H1 (cell line): Measurements from ENCODE around the gene JDP2. TPM values are rescaled to one million over a fixed set of nuclear protein-coding genes. Genes with fewer than 3 reads are reported as not detected.

Experiments
- CTCF ChIA-PET: fragments of 300-600 bp; sonication (Branson Sonifier 250); formaldehyde crosslinking; loops from one replicate; lab custom pipeline; 2021; ENCODE audit not compliant: partially characterized antibody; lab: Charles Lee
- POLR2A ChIA-PET: fragments of 300-600 bp; sonication (Branson Sonifier 250); formaldehyde crosslinking; loops from one replicate; lab custom pipeline; 2021; ENCODE audit warnings: inconsistent platforms; ENCODE audit not compliant: partially characterized antibody; lab: Charles Lee
- DNase-seq, 2 experiments: peaks; one replicate each; pipeline versions ENCODE4 v3.0.0 to v3.0.0-alpha.2; 2010 to 2022; ENCODE audit warnings: low spot score in 2 of 2, low read depth in 1 of 2, mixed read lengths in 1 of 2
- FAIRE-seq: peaks from 2 replicates; lab custom pipeline; 2011; peaks lifted over from hg19 to GRCh38; lab: Jason Lieb, UNC
- H2AFZ ChIP-seq: 2 replicates; pipeline ENCODE4 v1.8.1; 2012; ENCODE audit warnings: low read length, inconsistent platforms
- H2AK5ac ChIP-seq: 2 replicates; pipeline ENCODE4 v1.6.1; 2013; ENCODE audit warnings: low read depth, low read length
- H2BK120ac ChIP-seq: replicated peaks from 2 replicates; pipeline ENCODE3; 2013; ENCODE audit warnings: low read depth, low read length, inconsistent platforms
- H2BK12ac ChIP-seq: 2 replicates; pipeline ENCODE4 v1.6.1; 2013; ENCODE audit warnings: low read depth, low read length
- H2BK15ac ChIP-seq: 2 replicates; pipeline ENCODE4 v1.6.1; 2013; ENCODE audit warnings: low read length
- H2BK20ac ChIP-seq: 2 replicates; pipeline ENCODE4 v1.6.1; 2013; ENCODE audit warnings: low read length
- H2BK5ac ChIP-seq: 2 replicates; pipeline ENCODE4 v1.6.1; 2013; ENCODE audit warnings: low read depth, low read length
- H3K14ac ChIP-seq: 2 replicates; pipeline ENCODE4 v1.6.1; 2013; ENCODE audit warnings: inconsistent platforms; ENCODE audit not compliant: insufficient read length
- H3K18ac ChIP-seq: 2 replicates; pipeline ENCODE4 v1.6.1; 2013; ENCODE audit warnings: low read length; ENCODE audit errors: extremely low read depth
- H3K23ac ChIP-seq: 2 replicates; pipeline ENCODE4 v1.6.1; 2013; ENCODE audit warnings: inconsistent platforms; ENCODE audit not compliant: insufficient read length
- H3K23me2 ChIP-seq: 2 replicates; pipeline ENCODE4 v1.6.1; 2013; ENCODE audit warnings: low read depth, low read length
- H3K27ac ChIP-seq: 2 replicates; pipeline ENCODE4 v1.6.1; 2011; ENCODE audit warnings: low read depth, low read length, inconsistent platforms
- H3K27me3 ChIP-seq, 4 experiments: replicated peaks in 1 of 4; 1 replicate in 1 of 4; 2 replicates in 3 of 4; pipeline versions ENCODE4 v1.6.1 to v1.8.1; 2011 to 2013; ENCODE audit warnings: low read length in 3 of 4, mild to moderate bottlenecking in 3 of 4, inconsistent platforms in 2 of 4, mixed read lengths in 2 of 4, moderate library complexity in 1 of 4; ENCODE audit not compliant: control insufficient read depth in 3 of 4, insufficient read depth in 3 of 4; ENCODE audit errors: extremely low read depth in 1 of 4
- H3K36me3 ChIP-seq, 4 experiments: 2 replicates each; pipeline versions ENCODE4 v1.6.1 to v1.8.1; 2011 to 2013; ENCODE audit warnings: mild to moderate bottlenecking in 4 of 4, low read length in 3 of 4, moderate library complexity in 2 of 4, control low read depth in 1 of 4, inconsistent platforms in 1 of 4; ENCODE audit not compliant: insufficient read depth in 4 of 4, control insufficient read depth in 2 of 4
- H3K4ac ChIP-seq: replicated peaks from 2 replicates; pipeline ENCODE3; 2013; ENCODE audit warnings: low read length, low read depth, mixed read lengths, inconsistent platforms; ENCODE audit not compliant: insufficient read length
- H3K4me1 ChIP-seq, 4 experiments: replicated peaks in 1 of 4; 1 replicate in 1 of 4; 2 replicates in 3 of 4; pipeline versions ENCODE4 v1.6.1 to v1.8.1; 2011 to 2013; ENCODE audit warnings: low read length in 3 of 4, inconsistent platforms in 2 of 4, mixed read lengths in 1 of 4; ENCODE audit not compliant: insufficient read depth in 4 of 4, control insufficient read depth in 3 of 4
- H3K4me2 ChIP-seq, 2 experiments: 2 replicates each; pipeline versions ENCODE4 v1.6.1 to v1.8.1; 2011 to 2013; ENCODE audit warnings: low read depth in 2 of 2, low read length in 2 of 2, control low read depth in 1 of 2, inconsistent platforms in 1 of 2, mild to moderate bottlenecking in 1 of 2; ENCODE audit not compliant: insufficient read depth in 1 of 2
- H3K4me3 ChIP-seq, 4 experiments: fragments of 200-600, 300-600 bp in 1 of 4; sonication (generic), shearing (Covaris generic), sonication (Bioruptor Twin) in 1 of 4; 2 replicates each; pipeline versions ENCODE4 v1.5.1 to v1.8.1; 2011 to 2016; ENCODE audit warnings: low read length in 4 of 4, low read depth in 3 of 4, control low read depth in 2 of 4, inconsistent platforms in 2 of 4, mild to moderate bottlenecking in 2 of 4, mixed read lengths in 1 of 4, moderate library complexity in 1 of 4; ENCODE audit not compliant: insufficient read depth in 2 of 4; ENCODE audit errors: extremely low read depth in 1 of 4
- H3K56ac ChIP-seq: replicated peaks from 2 replicates; pipeline ENCODE3; 2013; ENCODE audit warnings: low read depth, mild to moderate bottlenecking, mixed read lengths, low read length, inconsistent platforms; ENCODE audit not compliant: insufficient read length
- H3K79me1 ChIP-seq: 2 replicates; pipeline ENCODE4 v1.6.1; 2013; ENCODE audit warnings: low read depth, low read length, control low read depth
- H3K79me2 ChIP-seq, 2 experiments: 2 replicates each; pipeline versions ENCODE4 v1.6.1 to v1.8.1; 2012 to 2013; ENCODE audit warnings: low read length in 2 of 2, mild to moderate bottlenecking in 2 of 2, inconsistent platforms in 1 of 2; ENCODE audit not compliant: insufficient read depth in 2 of 2, control insufficient read depth in 1 of 2
- H3K9ac ChIP-seq, 4 experiments: replicated peaks in 1 of 4; 1 replicate in 1 of 4; 2 replicates in 3 of 4; pipeline versions ENCODE4 v1.6.1 to v1.8.1; 2011 to 2013; ENCODE audit warnings: low read depth in 3 of 4, low read length in 3 of 4, control low read depth in 2 of 4, mild to moderate bottlenecking in 2 of 4, moderate library complexity in 2 of 4, inconsistent platforms in 1 of 4; ENCODE audit errors: extremely low read depth in 1 of 4
- H3K9me3 ChIP-seq, 2 experiments: 2 replicates each; pipeline versions ENCODE4 v1.6.1 to v1.8.1; 2012 to 2013; ENCODE audit warnings: mild to moderate bottlenecking in 2 of 2, moderate library complexity in 2 of 2, control low read depth in 1 of 2, inconsistent platforms in 1 of 2, low read depth in 1 of 2, low read length in 1 of 2, mixed read lengths in 1 of 2; ENCODE audit not compliant: insufficient read depth in 2 of 2
- H4K20me1 ChIP-seq, 2 experiments: replicated peaks in 1 of 2; 2 replicates each; pipeline versions ENCODE3 to v1.8.1; 2011 to 2013; ENCODE audit warnings: inconsistent platforms in 2 of 2, low read length in 2 of 2, mild to moderate bottlenecking in 1 of 2; ENCODE audit not compliant: insufficient read depth in 2 of 2, control insufficient read depth in 1 of 2
- H4K5ac ChIP-seq: 2 replicates; pipeline ENCODE4 v1.6.1; 2013; ENCODE audit warnings: low read length, low read depth, mixed read lengths, inconsistent platforms; ENCODE audit not compliant: insufficient read length
- H4K8ac ChIP-seq: 2 replicates; pipeline ENCODE4 v1.8.0; 2013; ENCODE audit warnings: mild to moderate bottlenecking, moderate library complexity, low read length, inconsistent platforms; ENCODE audit not compliant: insufficient read depth; ENCODE audit errors: extremely low read depth
- H4K91ac ChIP-seq: replicated peaks from 2 replicates; pipeline ENCODE3; 2013; ENCODE audit warnings: low read length, mixed read lengths, inconsistent platforms; ENCODE audit not compliant: insufficient read length
- BCL11A ChIP-seq, 2 experiments: IDR thresholded peaks; one replicate each; pipeline ENCODE4 v1.6.1; 2011; ENCODE audit warnings: low read depth in 2 of 2, low read length in 2 of 2, mild to moderate bottlenecking in 2 of 2
- GABPA ChIP-seq: IDR thresholded peaks from 2 replicates; pipeline ENCODE4 v1.6.1; 2011; ENCODE audit warnings: mild to moderate bottlenecking, low read length, moderate library complexity, borderline replicate concordance; ENCODE audit not compliant: insufficient read depth
- RNF2 ChIP-seq: fragments of 200-900, 300-1000 bp; sonication (generic); IDR thresholded peaks from 2 replicates; pipeline ENCODE4 v1.7.1; 2016; ENCODE audit warnings: borderline replicate concordance, low read depth, mild to moderate bottlenecking, antibody characterized with exemption, low read length; ENCODE audit not compliant: poor library complexity, severe bottlenecking; ENCODE audit errors: missing control alignments
- SIX5 ChIP-seq: IDR thresholded peaks from 2 replicates; pipeline ENCODE4 v1.6.1; 2011; ENCODE audit warnings: mild to moderate bottlenecking, low read depth, low read length
- SP4 ChIP-seq: IDR thresholded peaks from 2 replicates; pipeline ENCODE4 v1.6.1; 2012; ENCODE audit warnings: low read length, inconsistent platforms
- TBP ChIP-seq: IDR thresholded peaks from 2 replicates; pipeline ENCODE4 v1.6.1; 2011; ENCODE audit warnings: low read depth, low read length, improper control_type of control experiment
- WGBS, 2 experiments: shearing (Covaris generic) in 1 of 2; methylation state at CpG; one replicate each; pipeline versions ENCODE4 v1.1.6 to v1.1.7; 2013 to 2015; ENCODE audit warnings: low lambda C conversion rate in 2 of 2, mixed read lengths in 2 of 2, inconsistent platforms in 1 of 2, low coverage in 1 of 2, missing lambda C conversion rate in 1 of 2; ENCODE audit not compliant: insufficient replicate concordance in 2 of 2, insufficient coverage in 1 of 2, insufficient read length in 1 of 2; ENCODE audit errors: extremely low coverage in 1 of 2, missing lambda C conversion rate in 1 of 2; 5-methylcytosine and 5-hydroxymethylcytosine counted together
- polyA plus RNA-seq, 7 experiments: library from polyadenylated mRNA; depleted of rRNA in 3 of 7; stranded (reverse) in 5 of 7; unstranded in 2 of 7; fragments of >200 nt in 5 of 7; fragments of 200-250 nt in 2 of 7; gene quantifications; 1 replicate in 5 of 7; 2 replicates in 1 of 7; 4 replicates in 1 of 7; pipeline versions ENCODE4 v1.2.1 to v1.2.3, GENCODE V29; 2011 to 2013; ENCODE audit warnings: missing spikeins in 2 of 7, mixed read lengths in 2 of 7
- total RNA-seq: library from RNA; stranded (reverse); fragmentation: NEBNext Ultra II Directional; extraction: Animal tissue kit (Norgen Biotek cat#: 25700); gene quantifications from 2 replicates; pipeline ENCODE4 v1.2.1, GENCODE V29; 2021
- TF ChIP-seq, protein P1 (sequence below): IDR thresholded peaks from 2 replicates; pipeline ENCODE4 v1.6.1; 2011; ENCODE audit warnings: low read length, improper control_type of control experiment
- TF ChIP-seq, protein P2 (sequence below): IDR thresholded peaks from 2 replicates; pipeline ENCODE4 v1.6.1; 2012; ENCODE audit warnings: low read length, inconsistent platforms

Gene JDP2
- total and polyA plus RNA-seq, 2 of the 8 experiments (the other 6 are each of a cell fraction or from before 2014, with no cell fraction given): 8.9 to 27.2 TPM

DNA sequence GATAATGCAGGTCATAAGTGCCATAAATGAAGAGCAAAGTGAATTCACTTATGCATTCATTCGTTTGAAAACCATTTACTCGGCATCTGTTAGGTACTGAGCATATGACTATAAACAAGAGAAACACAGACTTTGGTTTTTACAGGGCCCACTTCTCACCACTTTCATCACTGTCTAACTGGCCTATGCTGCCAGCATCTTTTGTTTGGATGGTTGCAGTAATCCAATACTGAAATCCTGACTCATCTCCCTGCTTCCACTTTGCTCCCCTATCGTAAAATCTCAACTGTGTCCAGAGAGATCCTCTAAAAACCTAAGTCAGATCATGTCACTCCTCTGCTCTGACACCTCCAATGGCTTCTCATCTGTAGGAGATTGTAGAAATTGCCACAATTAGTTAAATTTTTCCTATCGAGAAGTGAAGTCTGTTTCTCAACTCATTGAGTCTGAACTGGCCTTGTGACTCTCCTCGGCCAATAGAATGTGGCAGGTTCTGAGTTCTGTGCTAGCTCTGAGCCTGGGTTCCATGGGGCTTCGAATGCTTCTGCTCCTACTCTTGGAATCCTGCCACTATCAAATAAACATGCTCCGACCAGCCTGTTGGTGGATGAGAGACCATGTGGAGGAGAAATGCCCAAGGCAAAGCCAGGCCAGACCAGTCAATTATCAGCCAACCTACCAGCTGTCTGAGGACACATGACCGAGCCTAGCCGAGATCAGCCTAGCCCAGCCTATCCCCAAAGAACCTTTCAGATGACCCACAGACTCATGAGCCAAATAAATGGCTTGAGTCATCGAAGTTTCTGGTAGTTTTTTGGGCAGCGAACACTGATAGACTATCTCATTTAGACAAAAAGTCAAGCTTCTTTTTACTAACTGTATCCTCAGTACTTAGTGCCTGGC is 92.3 kb downstream of the JDP2 start:
- H3K27ac ChIP-seq: no peak overlapping the region
- no peak overlapping the region for H3K23ac ChIP-seq
- no peaks in the 10 kb centered on the region for H3K27me3 ChIP-seq
- WGBS, 2 experiments: 90% methylated on average over 11 of the region's 11 CpGs; no CpG with 5 or more reads in 1 of the 2 experiments
- DNase-seq: no peak
- no peak overlapping the region for H2BK5ac ChIP-seq
- no peak overlapping the region for H2AFZ ChIP-seq
- no peak overlapping the region for H3K14ac ChIP-seq
- no peak overlapping the region for H2BK15ac ChIP-seq
- no peaks in the 10 kb centered on the region for H3K79me2 ChIP-seq
- no peak overlapping the region for H2AK5ac ChIP-seq
- H3K9me3 ChIP-seq: no peaks in the 10 kb centered on the region
- FAIRE-seq: no peak
- CTCF ChIA-PET: interaction anchor here (0.6 to 11.7 kb wide), 18 partner anchors 8 to 1357 kb away, joined by 3 to 135 read pairs (median 4); no protein-coding TSS in a partner anchor
- no peaks in the 10 kb centered on the region for H4K20me1 ChIP-seq
- H3K4me1 ChIP-seq: peaks cover 0 to 2% (median under 1%) of the 10 kb centered on the region in 4 experiments; a peak in 2 of 7 replicates
- no peak overlapping the region for H3K4ac ChIP-seq
- H2BK12ac ChIP-seq: no peak overlapping the region
- no peak overlapping the region for H3K4me2 ChIP-seq
- H3K36me3 ChIP-seq: no peaks in the 10 kb centered on the region
- POLR2A ChIA-PET: interaction anchor here (1.0 kb wide), 1 partner anchor 9 kb away, joined by 3 read pairs; no protein-coding TSS in a partner anchor
- H3K23me2 ChIP-seq: no peaks in the 10 kb centered on the region
- no peak overlapping the region for H3K18ac ChIP-seq
- no peak overlapping the region for H3K56ac ChIP-seq
- H3K9ac ChIP-seq: no peak overlapping the region
- no peak overlapping the region for H3K4me3 ChIP-seq
- H2BK120ac ChIP-seq: no peak overlapping the region
- H4K91ac ChIP-seq: no peak overlapping the region
- no peak overlapping the region for H4K8ac ChIP-seq
- H3K79me1 ChIP-seq: no peaks in the 10 kb centered on the region
- H2BK20ac ChIP-seq: no peak overlapping the region
- no peak overlapping the region for H4K5ac ChIP-seq
- TF ChIP-seq, protein P1, sequence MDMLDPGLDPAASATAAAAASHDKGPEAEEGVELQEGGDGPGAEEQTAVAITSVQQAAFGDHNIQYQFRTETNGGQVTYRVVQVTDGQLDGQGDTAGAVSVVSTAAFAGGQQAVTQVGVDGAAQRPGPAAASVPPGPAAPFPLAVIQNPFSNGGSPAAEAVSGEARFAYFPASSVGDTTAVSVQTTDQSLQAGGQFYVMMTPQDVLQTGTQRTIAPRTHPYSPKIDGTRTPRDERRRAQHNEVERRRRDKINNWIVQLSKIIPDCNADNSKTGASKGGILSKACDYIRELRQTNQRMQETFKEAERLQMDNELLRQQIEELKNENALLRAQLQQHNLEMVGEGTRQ: no peak
- TF ChIP-seq BCL11A (IDR thresholded peaks at IDR 0.05; ENCODE audit: low read depth in 2 of 2, low read length in 2 of 2): no peak
- TF ChIP-seq RNF2: no peak
- no peak for TF ChIP-seq GABPA
- no peak for TF ChIP-seq SIX5
- no peak for TF ChIP-seq SP4
- TF ChIP-seq, protein P2, sequence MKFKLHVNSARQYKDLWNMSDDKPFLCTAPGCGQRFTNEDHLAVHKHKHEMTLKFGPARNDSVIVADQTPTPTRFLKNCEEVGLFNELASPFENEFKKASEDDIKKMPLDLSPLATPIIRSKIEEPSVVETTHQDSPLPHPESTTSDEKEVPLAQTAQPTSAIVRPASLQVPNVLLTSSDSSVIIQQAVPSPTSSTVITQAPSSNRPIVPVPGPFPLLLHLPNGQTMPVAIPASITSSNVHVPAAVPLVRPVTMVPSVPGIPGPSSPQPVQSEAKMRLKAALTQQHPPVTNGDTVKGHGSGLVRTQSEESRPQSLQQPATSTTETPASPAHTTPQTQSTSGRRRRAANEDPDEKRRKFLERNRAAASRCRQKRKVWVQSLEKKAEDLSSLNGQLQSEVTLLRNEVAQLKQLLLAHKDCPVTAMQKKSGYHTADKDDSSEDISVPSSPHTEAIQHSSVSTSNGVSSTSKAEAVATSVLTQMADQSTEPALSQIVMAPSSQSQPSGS: no peak
- no peak for TF ChIP-seq TBP
